Left ventricle myocardium inferior (tissue), 1 donor: ENCODE measurements around the gene ACAD8. TPM values are rescaled to one million over a fixed set of nuclear protein-coding genes. Genes with fewer than 3 reads are reported as not detected.

Source experiments
- DNase-seq: peaks from one replicate; pipeline ENCODE4 v3.0.0-alpha.2; 2020
- H3K27ac ChIP-seq: fragments of 200-600 bp; replicated peaks from 2 replicates; pipeline ENCODE4 v1.8.0; 2021
- H3K27me3 ChIP-seq: fragments of 200-600 bp; 2 replicates; pipeline ENCODE4 v1.8.0; 2021; ENCODE audit warnings: low read depth
- H3K36me3 ChIP-seq: fragments of 200-600 bp; 2 replicates; pipeline ENCODE4 v1.8.0; 2021
- H3K4me1 ChIP-seq: fragments of 200-600 bp; 2 replicates; pipeline ENCODE4 v1.8.0; 2021
- H3K4me3 ChIP-seq: fragments of 200-600 bp; 2 replicates; pipeline ENCODE4 v1.8.0; 2021; ENCODE audit warnings: mild to moderate bottlenecking, moderate library complexity
- H3K9me3 ChIP-seq: fragments of 200-600 bp; replicated peaks from 2 replicates; pipeline ENCODE4 v1.8.0; 2021
- CTCF ChIP-seq: fragments of 200-600 bp; IDR thresholded peaks from 2 replicates; pipeline ENCODE4 v1.8.0; 2021; ENCODE audit warnings: antibody characterized with exemption, mild to moderate bottlenecking, borderline replicate concordance
- intact Hi-C: fragments of 100-400 bp; cut with micrococcal nuclease; formaldehyde crosslinking; loops from one replicate; pipeline ENCODE4 v1.11.0; 2022
- total RNA-seq: library from RNA; stranded (reverse); fragmentation: NEBNext Ultra II Directional; extraction: Animal tissue kit (Norgen Biotek cat#: 25700); gene quantifications from one replicate; pipeline ENCODE4 v1.2.1, GENCODE V29; 2021
- donor health status: DM: no; HTN: yes; CAD: no; lungs with severe emphysema.

ACAD8 gene
- total RNA-seq, 1 donor from 2014 or later: 40.7 TPM

DNA sequence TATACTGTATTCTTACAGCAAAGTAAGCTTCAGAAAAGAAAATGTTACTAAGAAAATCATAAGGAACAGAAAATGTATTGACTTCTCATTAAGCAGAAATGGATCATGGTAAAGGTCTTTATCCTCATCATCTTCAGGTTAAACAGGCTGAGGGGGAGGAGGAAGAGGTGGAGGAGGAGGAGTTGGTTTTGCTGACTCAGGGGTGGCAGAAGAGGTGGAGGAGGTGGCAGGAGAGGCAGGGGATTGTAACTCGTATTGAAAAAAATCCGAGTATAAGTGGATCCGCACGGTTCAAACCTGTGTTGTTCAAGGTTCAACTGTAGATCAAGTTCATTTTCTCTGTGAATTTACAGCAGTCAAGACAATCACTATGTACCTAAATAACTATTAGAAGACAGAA is 35.8 kb downstream of the ACAD8 start:
- Histone ChIP-seq H3K4me1 (no peaks in the 10 kb centered on the region), H3K27me3 (peaks cover 25% of the 10 kb centered on the region), H3K36me3 (no peaks in the 10 kb centered on the region), H3K9me3 (no peaks in the 10 kb centered on the region), H3K27ac (no peak overlapping the region), H3K4me3 (no peak overlapping the region)
- intact Hi-C loops: no loop called here
- no peak for DNase-seq
- no peak for TF ChIP-seq CTCF

DNA sequence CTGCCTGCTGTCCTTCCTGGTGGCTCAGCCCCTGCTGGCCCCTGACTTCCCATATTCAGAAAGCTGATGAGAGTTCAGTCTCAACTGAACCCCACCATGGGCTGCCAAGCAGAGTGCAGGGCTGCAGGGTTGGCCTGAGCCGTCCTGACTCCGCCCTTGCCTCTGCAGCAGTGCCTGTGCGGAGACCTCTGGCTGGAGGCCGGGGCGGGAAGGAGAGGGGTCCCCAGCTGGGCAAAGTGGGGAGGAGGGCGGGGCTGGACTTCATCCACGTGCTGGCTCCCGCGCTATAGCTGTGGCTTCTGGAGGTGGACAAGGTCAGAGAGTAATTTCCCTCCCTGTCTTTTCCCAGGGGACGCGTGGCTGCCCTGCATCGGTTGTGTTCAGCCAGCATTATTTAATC is 36.4 kb downstream of the ACAD8 start:
- Histone ChIP-seq H3K4me3 (no peak overlapping the region), H3K27ac (no peak overlapping the region), H3K4me1 (no peaks in the 10 kb centered on the region), H3K36me3 (no peaks in the 10 kb centered on the region), H3K9me3 (no peaks in the 10 kb centered on the region), H3K27me3 (peaks cover 25% of the 10 kb centered on the region)
- intact Hi-C loops: no loop called here
- no peak for TF ChIP-seq CTCF
- DNase-seq: no peak

- H3K4me1 ChIP-seq: no peaks in the 10 kb centered on the region
- no peak overlapping the region for H3K27ac ChIP-seq
- intact Hi-C loops: no loop called here
- no peaks in the 10 kb centered on the region for H3K36me3 ChIP-seq
- TF ChIP-seq CTCF: no peak
- no peak overlapping the region for H3K4me3 ChIP-seq
- no peak for DNase-seq
- peaks cover 25% of the 10 kb centered on the region for H3K27me3 ChIP-seq
- H3K9me3 ChIP-seq: no peaks in the 10 kb centered on the region
Measured at GRCh38 chr11:134290646-134291045, 37.3 kb downstream of the ACAD8 start.

DNA sequence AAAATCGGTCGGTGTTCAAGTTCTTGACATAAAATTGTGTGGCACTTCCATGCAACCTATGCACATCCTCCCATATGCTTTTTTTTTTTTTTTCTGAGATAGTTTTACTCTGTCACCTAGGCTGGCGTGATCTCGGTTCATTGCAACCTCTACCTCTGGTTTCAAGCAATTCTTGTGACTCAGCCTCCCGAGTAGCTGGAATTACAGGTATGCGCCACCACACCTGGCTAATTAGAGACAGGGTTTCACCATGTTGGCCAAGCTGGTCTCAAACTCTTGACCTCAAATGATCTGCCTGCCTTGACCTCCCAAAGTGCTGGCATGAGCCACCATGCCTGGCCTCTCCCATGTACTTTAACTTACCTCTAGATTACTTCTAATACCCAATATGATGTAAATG is 37.8 kb downstream of the ACAD8 start:
- Histone ChIP-seq H3K4me1 (no peaks in the 10 kb centered on the region), H3K9me3 (no peaks in the 10 kb centered on the region), H3K27ac (no peak overlapping the region), H3K36me3 (no peaks in the 10 kb centered on the region), H3K4me3 (no peak overlapping the region), H3K27me3 (peaks cover 25% of the 10 kb centered on the region)
- DNase-seq: no peak
- intact Hi-C loops: no loop called here
- no peak for TF ChIP-seq CTCF

DNA sequence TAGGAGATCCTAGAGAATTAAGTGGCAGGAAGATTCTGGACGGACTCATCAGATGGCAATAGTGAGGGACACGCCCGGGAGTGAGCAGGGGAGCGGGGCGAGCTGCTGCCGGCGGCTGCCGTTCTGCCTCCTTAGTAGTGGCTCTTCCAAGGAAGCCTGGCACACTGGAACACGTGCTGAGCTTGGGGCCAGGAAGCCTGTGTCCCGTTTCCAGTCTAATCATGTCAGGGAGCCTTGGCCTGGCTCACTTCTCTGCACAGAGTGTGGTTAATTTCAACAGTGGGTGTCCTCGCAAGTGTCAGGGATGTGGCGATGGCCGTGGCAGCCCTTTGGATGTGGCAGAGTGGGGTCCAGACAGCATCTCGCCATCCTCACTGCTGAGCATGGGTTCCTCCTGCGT is 39.3 kb downstream of the ACAD8 start:
- no peak for DNase-seq
- Histone ChIP-seq H3K27me3 (peaks cover 22% of the 10 kb centered on the region), H3K9me3 (no peaks in the 10 kb centered on the region), H3K4me1 (no peaks in the 10 kb centered on the region), H3K4me3 (no peak overlapping the region), H3K27ac (no peak overlapping the region), H3K36me3 (no peaks in the 10 kb centered on the region)
- no peak for TF ChIP-seq CTCF
- intact Hi-C loops: no loop called here
